H1 (cell line): ENCODE measurements around the gene GPR141. TPM values are rescaled to one million over a fixed set of nuclear protein-coding genes. Genes with fewer than 3 reads are reported as not detected.

Experiments
- CTCF ChIA-PET: fragments of 300-600 bp; sonication (Branson Sonifier 250); formaldehyde crosslinking; loops from one replicate; lab custom pipeline; 2021; ENCODE audit not compliant: partially characterized antibody; lab: Charles Lee
- POLR2A ChIA-PET: fragments of 300-600 bp; sonication (Branson Sonifier 250); formaldehyde crosslinking; loops from one replicate; lab custom pipeline; 2021; ENCODE audit warnings: inconsistent platforms; ENCODE audit not compliant: partially characterized antibody; lab: Charles Lee
- DNase-seq, 2 experiments: peaks; one replicate each; pipeline versions ENCODE4 v3.0.0 to v3.0.0-alpha.2; 2010 to 2022; ENCODE audit warnings: low spot score in 2 of 2, low read depth in 1 of 2, mixed read lengths in 1 of 2
- FAIRE-seq: peaks from 2 replicates; lab custom pipeline; 2011; peaks lifted over from hg19 to GRCh38; lab: Jason Lieb, UNC
- H2AFZ ChIP-seq: 2 replicates; pipeline ENCODE4 v1.8.1; 2012; ENCODE audit warnings: low read length, inconsistent platforms
- H2AK5ac ChIP-seq: 2 replicates; pipeline ENCODE4 v1.6.1; 2013; ENCODE audit warnings: low read depth, low read length
- H2BK120ac ChIP-seq: replicated peaks from 2 replicates; pipeline ENCODE3; 2013; ENCODE audit warnings: low read depth, low read length, inconsistent platforms
- H2BK12ac ChIP-seq: 2 replicates; pipeline ENCODE4 v1.6.1; 2013; ENCODE audit warnings: low read depth, low read length
- H2BK15ac ChIP-seq: 2 replicates; pipeline ENCODE4 v1.6.1; 2013; ENCODE audit warnings: low read length
- H2BK20ac ChIP-seq: 2 replicates; pipeline ENCODE4 v1.6.1; 2013; ENCODE audit warnings: low read length
- H2BK5ac ChIP-seq: 2 replicates; pipeline ENCODE4 v1.6.1; 2013; ENCODE audit warnings: low read depth, low read length
- H3K14ac ChIP-seq: 2 replicates; pipeline ENCODE4 v1.6.1; 2013; ENCODE audit warnings: inconsistent platforms; ENCODE audit not compliant: insufficient read length
- H3K18ac ChIP-seq: 2 replicates; pipeline ENCODE4 v1.6.1; 2013; ENCODE audit warnings: low read length; ENCODE audit errors: extremely low read depth
- H3K23ac ChIP-seq: 2 replicates; pipeline ENCODE4 v1.6.1; 2013; ENCODE audit warnings: inconsistent platforms; ENCODE audit not compliant: insufficient read length
- H3K23me2 ChIP-seq: 2 replicates; pipeline ENCODE4 v1.6.1; 2013; ENCODE audit warnings: low read depth, low read length
- H3K27ac ChIP-seq: 2 replicates; pipeline ENCODE4 v1.6.1; 2011; ENCODE audit warnings: low read depth, low read length, inconsistent platforms
- H3K27me3 ChIP-seq, 4 experiments: replicated peaks in 1 of 4; 1 replicate in 1 of 4; 2 replicates in 3 of 4; pipeline versions ENCODE4 v1.6.1 to v1.8.1; 2011 to 2013; ENCODE audit warnings: low read length in 3 of 4, mild to moderate bottlenecking in 3 of 4, inconsistent platforms in 2 of 4, mixed read lengths in 2 of 4, moderate library complexity in 1 of 4; ENCODE audit not compliant: control insufficient read depth in 3 of 4, insufficient read depth in 3 of 4; ENCODE audit errors: extremely low read depth in 1 of 4
- H3K36me3 ChIP-seq, 4 experiments: 2 replicates each; pipeline versions ENCODE4 v1.6.1 to v1.8.1; 2011 to 2013; ENCODE audit warnings: mild to moderate bottlenecking in 4 of 4, low read length in 3 of 4, moderate library complexity in 2 of 4, control low read depth in 1 of 4, inconsistent platforms in 1 of 4; ENCODE audit not compliant: insufficient read depth in 4 of 4, control insufficient read depth in 2 of 4
- H3K4ac ChIP-seq: replicated peaks from 2 replicates; pipeline ENCODE3; 2013; ENCODE audit warnings: low read length, low read depth, mixed read lengths, inconsistent platforms; ENCODE audit not compliant: insufficient read length
- H3K4me1 ChIP-seq, 4 experiments: replicated peaks in 1 of 4; 1 replicate in 1 of 4; 2 replicates in 3 of 4; pipeline versions ENCODE4 v1.6.1 to v1.8.1; 2011 to 2013; ENCODE audit warnings: low read length in 3 of 4, inconsistent platforms in 2 of 4, mixed read lengths in 1 of 4; ENCODE audit not compliant: insufficient read depth in 4 of 4, control insufficient read depth in 3 of 4
- H3K4me2 ChIP-seq, 2 experiments: 2 replicates each; pipeline versions ENCODE4 v1.6.1 to v1.8.1; 2011 to 2013; ENCODE audit warnings: low read depth in 2 of 2, low read length in 2 of 2, control low read depth in 1 of 2, inconsistent platforms in 1 of 2, mild to moderate bottlenecking in 1 of 2; ENCODE audit not compliant: insufficient read depth in 1 of 2
- H3K4me3 ChIP-seq, 4 experiments: fragments of 200-600, 300-600 bp in 1 of 4; sonication (generic), shearing (Covaris generic), sonication (Bioruptor Twin) in 1 of 4; 2 replicates each; pipeline versions ENCODE4 v1.5.1 to v1.8.1; 2011 to 2016; ENCODE audit warnings: low read length in 4 of 4, low read depth in 3 of 4, control low read depth in 2 of 4, inconsistent platforms in 2 of 4, mild to moderate bottlenecking in 2 of 4, mixed read lengths in 1 of 4, moderate library complexity in 1 of 4; ENCODE audit not compliant: insufficient read depth in 2 of 4; ENCODE audit errors: extremely low read depth in 1 of 4
- H3K56ac ChIP-seq: replicated peaks from 2 replicates; pipeline ENCODE3; 2013; ENCODE audit warnings: low read depth, mild to moderate bottlenecking, mixed read lengths, low read length, inconsistent platforms; ENCODE audit not compliant: insufficient read length
- H3K79me1 ChIP-seq: 2 replicates; pipeline ENCODE4 v1.6.1; 2013; ENCODE audit warnings: low read depth, low read length, control low read depth
- H3K79me2 ChIP-seq, 2 experiments: 2 replicates each; pipeline versions ENCODE4 v1.6.1 to v1.8.1; 2012 to 2013; ENCODE audit warnings: low read length in 2 of 2, mild to moderate bottlenecking in 2 of 2, inconsistent platforms in 1 of 2; ENCODE audit not compliant: insufficient read depth in 2 of 2, control insufficient read depth in 1 of 2
- H3K9ac ChIP-seq, 4 experiments: replicated peaks in 1 of 4; 1 replicate in 1 of 4; 2 replicates in 3 of 4; pipeline versions ENCODE4 v1.6.1 to v1.8.1; 2011 to 2013; ENCODE audit warnings: low read depth in 3 of 4, low read length in 3 of 4, control low read depth in 2 of 4, mild to moderate bottlenecking in 2 of 4, moderate library complexity in 2 of 4, inconsistent platforms in 1 of 4; ENCODE audit errors: extremely low read depth in 1 of 4
- H3K9me3 ChIP-seq, 2 experiments: 2 replicates each; pipeline versions ENCODE4 v1.6.1 to v1.8.1; 2012 to 2013; ENCODE audit warnings: mild to moderate bottlenecking in 2 of 2, moderate library complexity in 2 of 2, control low read depth in 1 of 2, inconsistent platforms in 1 of 2, low read depth in 1 of 2, low read length in 1 of 2, mixed read lengths in 1 of 2; ENCODE audit not compliant: insufficient read depth in 2 of 2
- H4K20me1 ChIP-seq, 2 experiments: replicated peaks in 1 of 2; 2 replicates each; pipeline versions ENCODE3 to v1.8.1; 2011 to 2013; ENCODE audit warnings: inconsistent platforms in 2 of 2, low read length in 2 of 2, mild to moderate bottlenecking in 1 of 2; ENCODE audit not compliant: insufficient read depth in 2 of 2, control insufficient read depth in 1 of 2
- H4K5ac ChIP-seq: 2 replicates; pipeline ENCODE4 v1.6.1; 2013; ENCODE audit warnings: low read length, low read depth, mixed read lengths, inconsistent platforms; ENCODE audit not compliant: insufficient read length
- H4K8ac ChIP-seq: 2 replicates; pipeline ENCODE4 v1.8.0; 2013; ENCODE audit warnings: mild to moderate bottlenecking, moderate library complexity, low read length, inconsistent platforms; ENCODE audit not compliant: insufficient read depth; ENCODE audit errors: extremely low read depth
- H4K91ac ChIP-seq: replicated peaks from 2 replicates; pipeline ENCODE3; 2013; ENCODE audit warnings: low read length, mixed read lengths, inconsistent platforms; ENCODE audit not compliant: insufficient read length
- SP2 ChIP-seq: IDR thresholded peaks from 2 replicates; pipeline ENCODE4 v1.6.1; 2012; ENCODE audit warnings: mild to moderate bottlenecking, low read length, inconsistent platforms
- WGBS, 2 experiments: shearing (Covaris generic) in 1 of 2; methylation state at CpG; one replicate each; pipeline versions ENCODE4 v1.1.6 to v1.1.7; 2013 to 2015; ENCODE audit warnings: low lambda C conversion rate in 2 of 2, mixed read lengths in 2 of 2, inconsistent platforms in 1 of 2, low coverage in 1 of 2, missing lambda C conversion rate in 1 of 2; ENCODE audit not compliant: insufficient replicate concordance in 2 of 2, insufficient coverage in 1 of 2, insufficient read length in 1 of 2; ENCODE audit errors: extremely low coverage in 1 of 2, missing lambda C conversion rate in 1 of 2; 5-methylcytosine and 5-hydroxymethylcytosine counted together
- polyA plus RNA-seq, 7 experiments: library from polyadenylated mRNA; depleted of rRNA in 3 of 7; stranded (reverse) in 5 of 7; unstranded in 2 of 7; fragments of >200 nt in 5 of 7; fragments of 200-250 nt in 2 of 7; gene quantifications; 1 replicate in 5 of 7; 2 replicates in 1 of 7; 4 replicates in 1 of 7; pipeline versions ENCODE4 v1.2.1 to v1.2.3, GENCODE V29; 2011 to 2013; ENCODE audit warnings: missing spikeins in 2 of 7, mixed read lengths in 2 of 7
- total RNA-seq: library from RNA; stranded (reverse); fragmentation: NEBNext Ultra II Directional; extraction: Animal tissue kit (Norgen Biotek cat#: 25700); gene quantifications from 2 replicates; pipeline ENCODE4 v1.2.1, GENCODE V29; 2021

The GPR141 gene
- total and polyA plus RNA-seq, 2 of the 8 experiments (the other 6 are each of a cell fraction or from before 2014, with no cell fraction given) = 0.45 to 1.0 TPM

- H3K14ac ChIP-seq = no peak overlapping the region
- no peak overlapping the region for H4K5ac ChIP-seq
- no peaks in the 10 kb centered on the region for H3K79me1 ChIP-seq
- no peak overlapping the region for H2BK15ac ChIP-seq
- H4K91ac ChIP-seq = no peak overlapping the region
- DNase-seq = no peak
- no peaks in the 10 kb centered on the region for H3K27me3 ChIP-seq
- H2BK20ac ChIP-seq = no peak overlapping the region
- H3K4ac ChIP-seq = no peak overlapping the region
- H2BK5ac ChIP-seq = no peak overlapping the region
- peak overlapping the region; percentile 28 for H2BK120ac ChIP-seq
- H2AK5ac ChIP-seq = no peak overlapping the region
- H3K23me2 ChIP-seq = no peaks in the 10 kb centered on the region
- no peaks in the 10 kb centered on the region for H4K20me1 ChIP-seq
- H3K9me3 ChIP-seq = no peaks in the 10 kb centered on the region; a peak in 1 of 4 replicates
- 84% methylated on average over 7 of the region's 7 CpGs; no CpG with 5 or more reads in 1 of the 2 experiments for WGBS, 2 experiments
- H3K23ac ChIP-seq = no peak overlapping the region
- FAIRE-seq = no peak
- H3K4me3 ChIP-seq = no peak overlapping the region
- no peak overlapping the region; the same call in 1 of the 2 replicates for H2BK12ac ChIP-seq
- peaks cover 0 to 8% (median 6%) of the 10 kb centered on the region in 4 experiments; a peak in 4 of 7 replicates for H3K4me1 ChIP-seq
- no peaks in the 10 kb centered on the region for H3K36me3 ChIP-seq
- POLR2A ChIA-PET = no interaction called here
- no peak overlapping the region for H4K8ac ChIP-seq
- H3K79me2 ChIP-seq = no peaks in the 10 kb centered on the region
- CTCF ChIA-PET = interaction anchor here (1.1 to 1.6 kb wide), 2 partner anchors 19 to 87 kb away, joined by 3 to 5 read pairs; no protein-coding TSS in a partner anchor
- no peak overlapping the region for H2AFZ ChIP-seq
- no peak overlapping the region for H3K27ac ChIP-seq
- no peak overlapping the region for H3K4me2 ChIP-seq
- no peak overlapping the region for H3K56ac ChIP-seq
- H3K9ac ChIP-seq = no peak overlapping the region
- no peak overlapping the region for H3K18ac ChIP-seq
- no peak for TF ChIP-seq SP2
Measured at GRCh38 chr7:37645282-37646050, 38.1 kb upstream of the GPR141 start.
